Stimulated activated CD4-positive, alpha-beta T cell treated with anti-CD3 and anti-CD28 coated beads, Interleukin-1b, Interleukin-23, amount 100 ng/mL, for 48 hours (primary cell): ENCODE measurements around the gene HDGF.

Experiments
- DNase-seq: peaks from one replicate; pipeline ENCODE4 v3.0.0-alpha.2; 2020

The HDGF gene

DNA sequence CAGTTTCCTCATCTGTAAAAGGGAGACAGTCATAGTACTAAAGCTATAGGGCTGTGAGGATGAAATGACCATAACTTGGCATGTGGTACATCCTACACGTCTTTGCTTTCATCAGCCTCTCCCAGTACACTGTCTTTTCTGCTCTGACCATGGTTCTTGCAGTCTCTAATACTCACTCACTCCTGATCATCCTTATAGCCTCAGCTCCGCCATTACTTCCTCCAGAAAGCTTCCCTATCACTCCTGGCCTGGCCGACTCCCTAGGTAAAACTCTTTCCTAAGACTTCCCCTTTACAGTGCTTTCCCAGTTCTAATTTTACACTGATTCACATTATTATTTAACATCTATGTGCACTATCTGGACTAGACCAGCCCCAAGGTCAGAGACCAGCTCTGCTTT lies 5.6 kb downstream of the HDGF start:
- no peak for DNase-seq

DNA sequence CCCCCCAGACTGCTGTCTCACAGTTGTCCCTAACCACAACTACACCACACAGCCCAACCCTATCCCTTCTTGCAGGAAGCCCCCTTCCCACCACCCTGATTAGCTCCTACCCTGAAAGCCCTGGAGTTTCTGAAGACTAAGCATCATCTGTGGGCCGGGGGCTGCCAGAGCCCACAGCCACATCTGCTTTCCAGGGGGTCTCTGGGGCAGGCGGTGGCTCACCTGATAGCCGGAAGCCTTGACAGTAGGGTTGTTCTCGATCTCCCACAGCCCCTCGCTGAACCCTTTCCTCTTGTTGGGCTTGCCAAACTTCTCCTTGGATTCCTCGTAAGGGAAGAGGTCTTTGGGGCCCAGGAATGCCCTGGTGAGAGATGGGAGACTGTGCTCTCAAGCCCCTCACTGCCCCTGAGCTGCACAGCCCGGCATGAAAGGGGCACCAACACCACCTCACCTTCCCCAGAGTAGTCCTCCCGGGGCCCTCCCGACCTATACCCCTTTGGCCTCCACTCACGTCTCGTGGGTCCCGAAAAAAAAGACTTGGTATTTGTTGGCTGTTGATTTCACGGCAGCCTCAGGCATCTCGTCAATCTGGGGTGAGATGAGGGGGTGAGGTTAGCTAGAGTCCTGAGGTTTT lies 6.6 kb downstream of the HDGF start:
- no peak for DNase-seq

GRCh38 chr1:156744344-156744743 lies 7.1 kb downstream of the HDGF start:
- DNase-seq, result no peak

DNA sequence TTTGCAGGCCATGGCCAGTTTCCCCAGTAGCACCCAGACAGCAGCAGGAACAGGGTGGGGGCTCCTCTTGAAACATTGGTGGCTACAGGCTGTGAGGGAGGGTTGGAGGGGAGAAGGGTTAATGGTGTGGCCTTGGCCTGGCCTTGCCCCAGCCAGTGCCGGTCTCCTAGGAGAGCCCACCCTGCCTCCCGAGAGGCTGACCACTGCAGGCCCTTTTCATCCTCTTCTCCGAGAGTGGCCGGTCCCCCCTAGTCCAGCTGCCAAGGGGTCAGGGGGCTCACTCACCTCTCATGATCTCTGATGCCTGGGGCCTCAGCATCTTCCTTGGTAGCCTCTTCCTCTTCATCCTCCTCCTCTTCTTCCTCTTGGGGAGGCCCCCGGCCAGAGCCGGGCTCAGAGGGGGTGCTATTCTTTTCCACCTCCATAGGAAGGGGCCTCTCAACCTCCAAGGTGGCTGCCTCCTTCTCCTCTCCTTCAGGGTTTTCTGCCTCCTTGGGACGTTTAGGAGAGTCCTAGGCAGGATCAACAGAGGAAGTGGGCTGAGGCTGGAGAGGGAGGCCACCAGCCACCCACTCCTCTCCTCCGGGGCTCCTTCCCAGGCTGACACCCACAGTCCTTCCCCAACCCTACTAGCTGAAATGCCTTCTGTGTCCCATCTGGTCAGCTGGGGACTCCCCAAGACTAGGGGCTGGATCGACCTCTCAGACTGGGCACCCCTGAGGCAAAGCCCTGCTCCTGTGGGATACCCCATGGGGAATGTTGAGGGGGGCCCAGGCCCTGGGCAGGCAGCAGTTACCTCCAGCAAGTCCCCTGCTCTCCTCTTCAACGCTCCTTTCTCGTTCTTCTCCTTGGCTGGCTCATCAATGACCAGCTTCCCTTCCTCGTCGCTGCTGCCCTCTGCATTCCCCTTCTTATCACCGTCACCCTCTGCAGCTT lies 7.8 kb downstream of the HDGF start:
- DNase-seq, result no peak

DNA sequence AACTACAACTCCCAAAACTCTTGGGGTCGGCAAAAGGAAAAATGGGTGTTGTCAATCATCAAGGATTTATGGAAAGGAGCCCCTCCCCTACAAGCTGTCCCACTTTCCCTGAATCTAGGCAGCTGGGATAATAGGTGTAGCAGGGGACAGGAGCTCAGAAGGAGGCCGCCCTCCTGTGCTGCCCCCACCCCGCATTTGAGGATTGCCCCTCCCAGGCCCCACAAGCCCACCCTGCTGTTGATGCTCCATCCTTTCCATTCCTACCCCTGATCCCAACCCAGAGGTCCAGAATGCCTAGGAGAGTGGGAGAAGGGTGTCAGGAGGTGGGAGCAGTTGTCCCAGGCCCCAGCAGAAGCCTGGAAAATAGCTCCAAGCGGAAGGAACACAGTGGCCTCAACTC lies 8.7 kb downstream of the HDGF start:
- no peak for DNase-seq

DNA sequence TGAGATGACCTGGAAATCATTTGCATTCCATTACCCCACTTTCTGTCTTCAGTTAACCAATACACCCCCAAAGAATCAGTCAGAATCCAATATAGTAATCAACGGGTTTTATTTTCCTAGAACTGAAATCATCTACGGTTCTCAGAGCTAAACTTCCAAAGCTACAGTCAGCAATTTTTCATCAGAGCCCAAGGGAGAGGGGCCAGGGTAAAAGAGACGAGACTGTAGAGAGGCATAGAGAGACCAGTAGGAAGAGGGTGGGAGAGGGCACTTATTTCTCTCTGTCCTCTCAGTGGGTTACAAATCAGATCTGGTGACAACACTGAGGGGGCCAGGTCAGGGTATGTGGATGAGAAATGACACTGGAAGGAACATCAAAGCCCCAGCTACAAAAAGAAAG lies 9.5 kb downstream of the HDGF start:
- no peak for DNase-seq

DNA sequence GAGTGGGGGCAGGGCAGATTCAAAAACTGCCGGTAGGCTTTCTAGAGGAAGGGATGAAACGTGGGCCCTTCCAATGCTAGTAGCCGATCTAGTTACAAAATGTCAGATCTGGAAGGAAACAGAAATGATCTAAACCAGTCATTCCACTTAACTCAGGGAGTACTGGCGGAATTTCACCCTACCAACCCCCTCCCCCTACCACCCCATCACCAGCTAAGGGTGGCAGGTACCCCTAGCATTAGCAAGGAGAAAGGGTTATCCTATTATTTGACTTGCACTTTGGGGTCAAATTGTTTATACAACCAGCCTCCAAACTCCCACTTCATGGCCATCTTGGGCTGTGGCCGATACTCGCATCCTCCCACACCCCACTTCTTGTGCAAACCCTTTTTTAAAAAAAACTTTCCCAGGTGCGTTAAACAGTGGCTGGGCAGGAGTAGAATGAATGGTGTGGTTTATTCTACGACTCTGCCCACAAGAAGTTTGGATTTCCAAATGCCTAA lies 9.9 kb downstream of the HDGF start:
- no peak for DNase-seq

DNA sequence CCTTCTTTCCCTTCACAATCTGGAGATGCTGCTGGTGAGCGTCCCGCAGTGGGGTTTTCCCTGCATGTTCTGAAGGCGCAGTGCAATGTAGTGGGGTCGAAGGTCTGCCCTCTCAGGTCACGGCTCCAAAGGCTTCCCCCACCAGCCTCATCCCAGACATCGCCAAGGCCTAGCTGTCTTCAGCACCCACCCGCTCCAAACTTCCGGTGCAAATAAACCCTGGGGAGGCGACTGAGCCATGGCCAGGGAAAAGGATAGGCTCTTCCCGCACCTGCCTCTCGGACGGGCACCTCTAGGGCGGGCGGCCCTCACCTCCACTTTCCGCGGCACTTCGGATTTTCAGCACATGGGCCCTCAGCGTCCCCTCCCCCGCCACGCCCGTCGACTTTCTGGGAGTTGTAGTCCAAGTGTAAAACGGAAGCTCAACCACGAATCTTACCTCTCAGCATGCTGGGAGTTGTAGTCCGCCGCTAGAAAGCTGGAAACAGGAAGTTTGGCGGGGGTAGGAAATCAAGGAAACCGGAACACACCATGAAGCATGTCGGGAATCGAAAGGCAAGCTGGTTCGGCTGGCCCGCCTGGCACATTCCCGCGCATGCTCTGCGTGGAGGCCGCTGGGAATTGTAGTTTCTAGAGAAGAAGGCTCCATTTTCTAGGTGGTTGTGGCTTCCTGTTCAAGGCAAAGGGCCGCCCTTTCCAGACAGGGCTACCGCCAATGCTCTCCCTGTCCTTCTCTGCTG lies 10.6 kb downstream of the HDGF start, which contains the start of gene MRPL24:
MRPL24 (minus strand) TSS at position 348 of the 740 bp plus-strand sequence. CDS start 2,384 bp downstream, outside the sequence.
- DNase-seq, result peak; percentile 98

GRCh38 chr1:156740237-156740740 lies 11.2 kb downstream of the HDGF start:
- no peak for DNase-seq

GRCh38 chr1:156738916-156739315 lies 12.6 kb downstream of the HDGF start:
- DNase-seq, result no peak

GRCh38 chr1:156738407-156738806 lies 13.1 kb downstream of the HDGF start:
- no peak for DNase-seq

- no peak for DNase-seq
These were observed 17.4 kb downstream of the HDGF start for GRCh38 chr1:156733989-156734584.

DNA sequence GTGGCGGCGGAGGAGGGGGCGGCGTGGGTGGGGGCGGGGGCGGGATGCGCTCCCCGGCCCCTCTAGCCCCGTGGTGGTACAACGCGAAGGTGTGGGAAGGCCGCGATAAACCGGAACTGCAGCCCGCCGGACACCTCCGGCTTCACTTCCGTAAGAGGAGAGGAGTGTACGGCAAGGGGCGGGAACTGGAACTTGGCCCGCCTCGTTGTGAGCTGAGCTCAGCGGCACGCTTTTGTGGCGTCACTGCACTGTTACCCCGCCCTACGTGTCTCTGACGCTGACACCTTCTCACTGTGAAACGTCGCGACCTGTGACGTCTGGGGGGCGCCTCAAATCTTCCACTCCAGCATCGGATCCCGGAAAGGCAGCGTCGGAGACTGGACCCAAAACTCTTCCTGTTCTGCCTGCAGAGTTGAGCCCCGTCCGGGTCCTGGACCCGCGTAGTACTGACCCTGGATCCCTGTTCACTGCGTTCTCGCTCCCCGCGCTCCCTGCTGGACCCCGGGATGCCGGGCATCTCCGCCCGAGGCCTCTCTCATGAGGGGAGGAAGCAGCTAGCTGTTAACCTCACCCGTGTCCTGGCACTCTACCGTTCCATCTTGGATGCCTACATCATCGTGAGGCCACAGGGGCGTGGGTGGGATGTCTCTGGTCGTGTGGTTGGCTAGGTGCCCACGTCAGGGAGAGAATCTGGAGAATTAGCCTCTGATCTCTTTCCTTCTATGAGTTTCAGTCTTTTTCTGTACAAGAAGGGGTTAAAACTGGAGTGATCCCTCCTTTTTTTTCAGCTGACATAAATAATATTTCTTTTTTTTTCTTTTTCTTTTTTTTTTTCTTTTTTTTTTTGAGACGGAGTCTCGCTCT lies 22.6 kb downstream of the HDGF start, which contains the start of gene ISG20L2:
ISG20L2 (minus strand) TSS at position 168 of the 864 bp plus-strand sequence. CDS start 1,114 bp downstream, outside the sequence.
- DNase-seq, result peak; percentile 98

- peak; percentile 86 for DNase-seq
These were observed 23.4 kb downstream of the HDGF start, which contains the start of gene METTL25B for GRCh38 chr1:156727926-156728598. TSS of gene METTL25B (plus strand) at chr1:156728469. CDS start at chr1:156729105, 636 bp downstream.

DNA sequence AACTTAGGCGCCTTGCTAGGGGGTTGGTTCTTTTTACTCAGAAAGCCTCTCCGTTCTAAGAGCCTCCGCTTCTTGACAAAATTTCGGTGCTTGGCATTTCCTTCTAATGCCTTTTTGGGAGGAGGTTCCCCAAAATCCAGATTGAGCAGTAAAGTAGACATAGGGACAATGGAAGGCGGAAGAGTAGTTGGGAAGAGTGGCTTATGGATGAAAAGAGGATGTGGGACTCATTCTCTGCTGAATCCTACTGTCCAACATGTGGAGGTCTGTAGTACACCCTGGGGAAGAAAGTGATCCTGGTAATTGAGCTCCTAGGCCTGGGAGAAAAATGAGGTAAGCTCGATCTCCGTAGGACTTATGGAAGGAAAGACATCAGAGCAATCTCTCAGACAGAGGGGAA lies 24.0 kb downstream of the HDGF start:
- no peak for DNase-seq

GRCh38 chr1:156726549-156727226 lies 24.8 kb downstream of the HDGF start:
- peak; percentile 44 for DNase-seq

DNA sequence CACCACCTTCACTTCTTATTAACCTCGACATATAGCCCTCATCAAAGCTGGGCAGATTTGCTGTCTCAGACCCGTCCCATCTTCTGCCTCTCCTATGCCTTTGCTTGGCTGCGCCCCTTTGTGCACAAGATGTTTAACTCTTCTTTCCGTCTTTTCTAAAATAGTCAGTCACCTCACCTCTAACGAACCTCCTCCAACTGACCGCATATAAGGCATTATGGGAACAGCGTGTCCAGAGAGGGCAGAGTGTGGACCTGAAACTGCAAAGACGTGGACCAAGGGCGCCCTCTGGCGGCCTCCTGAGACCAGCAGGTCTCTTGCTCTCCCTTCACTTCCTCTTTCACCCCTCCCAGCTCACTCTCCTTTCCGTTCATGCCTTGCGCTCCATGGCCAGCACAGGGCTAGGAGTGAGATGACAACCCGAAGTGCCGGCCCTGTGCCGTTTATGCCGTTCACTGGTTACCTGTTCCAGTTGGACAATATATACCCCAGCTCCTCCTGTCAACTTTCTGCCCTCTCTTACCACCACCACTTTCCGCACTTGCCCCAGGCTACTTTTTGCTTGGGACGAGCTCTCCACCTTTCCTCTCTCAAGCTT lies 25.7 kb downstream of the HDGF start:
- DNase-seq, result peak; percentile 75

DNA sequence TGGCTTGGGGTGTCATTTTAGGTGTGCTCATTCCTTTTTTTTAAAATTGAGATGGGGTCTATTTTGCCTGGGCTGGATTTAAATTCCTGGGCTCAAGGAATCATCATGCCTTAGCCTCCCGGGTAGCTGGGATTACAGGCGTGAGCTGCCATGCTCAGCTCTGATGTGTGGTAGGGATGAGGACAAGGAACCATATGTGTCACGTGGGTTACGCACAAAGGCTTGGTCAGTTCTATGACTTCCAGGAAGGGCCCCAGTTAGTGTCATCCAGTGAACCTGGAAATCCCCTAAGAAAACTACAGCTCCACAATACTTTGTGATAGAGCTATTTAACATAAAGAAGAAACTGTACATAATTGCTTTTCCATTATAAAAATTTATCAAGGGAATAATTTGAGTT lies 29.9 kb downstream of the HDGF start:
- no peak for DNase-seq

GRCh38 chr1:156721131-156721530 lies 30.3 kb downstream of the HDGF start:
- no peak for DNase-seq

DNA sequence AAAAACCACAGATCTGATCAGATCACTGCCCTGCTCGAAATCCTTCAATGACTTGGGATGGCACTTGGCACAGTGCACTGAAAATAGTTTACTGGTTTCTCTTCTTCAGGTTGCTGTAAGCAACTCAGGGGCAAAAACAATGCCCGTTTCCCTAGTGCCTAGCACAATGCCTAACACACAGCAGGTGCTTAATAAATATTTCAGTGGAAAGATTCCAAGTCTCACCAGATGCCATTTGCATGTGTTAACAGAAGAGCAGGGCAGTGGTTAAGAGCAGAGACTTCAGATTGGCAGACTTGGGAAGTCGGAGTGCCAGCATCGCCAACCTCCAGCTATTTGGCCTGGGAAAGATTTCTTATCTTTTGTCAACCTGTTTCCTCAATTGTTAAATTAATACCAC lies 34.1 kb downstream of the HDGF start:
- DNase-seq, result no peak
